Neural crest cell (in vitro differentiated cells): ENCODE results near the gene FHOD3. TPM values are rescaled to one million over a fixed set of nuclear protein-coding genes. Genes with fewer than 3 reads are reported as not detected.

ENCODE experiments used
- DNase-seq: peaks from one replicate; pipeline ENCODE4 v3.0.0; 2021; ENCODE audit warnings: low read depth, mixed read lengths, low spot score
- H3K27ac Mint-ChIP-seq: one replicate; pipeline ENCODE4 v1.8.0; 2021; ENCODE audit warnings: mild to moderate bottlenecking, mixed read lengths; ENCODE audit not compliant: unreplicated experiment
- H3K27me3 Mint-ChIP-seq: 2 replicates; pipeline ENCODE4 v1.8.0; 2021; ENCODE audit warnings: low read depth, mild to moderate bottlenecking, mixed read lengths
- H3K36me3 Mint-ChIP-seq: 2 replicates; pipeline ENCODE4 v1.8.0; 2021; ENCODE audit warnings: low read depth, mild to moderate bottlenecking, mixed read lengths
- H3K4me1 Mint-ChIP-seq: 2 replicates; pipeline ENCODE4 v1.8.0; 2021; ENCODE audit warnings: mixed read lengths
- H3K4me3 Mint-ChIP-seq: one replicate; pipeline ENCODE4 v1.8.0; 2021; ENCODE audit warnings: mild to moderate bottlenecking, mixed read lengths
- H3K9me3 Mint-ChIP-seq: 2 replicates; pipeline ENCODE4 v1.8.0; 2021; ENCODE audit warnings: mixed read lengths
- total RNA-seq: library from RNA; stranded (reverse); gene quantifications from 2 replicates; pipeline ENCODE4 v1.2.1, GENCODE V29; 2021
- TF ChIP-seq, protein P1 (sequence below): fragments of 200-600 bp; sonication (generic); conservative IDR thresholded peaks from 2 replicates; pipeline ENCODE4 v1.5.0; 2021; ENCODE audit warnings: antibody characterized with exemption, mild to moderate bottlenecking

Gene FHOD3
- total RNA-seq, 1 donor from 2014 or later = 28.6 TPM

GRCh38 chr18:36772241-36772723, 474.8 kb downstream of the FHOD3 start:
- Mint-ChIP-seq H3K27me3 (no peaks in the 10 kb centered on the region), H3K4me1 (peaks cover 16% of the 10 kb centered on the region), H3K27ac (no peak overlapping the region), H3K4me3 (no peak overlapping the region), H3K36me3 (peaks cover 17% of the 10 kb centered on the region), H3K9me3 (peaks cover 2% of the 10 kb centered on the region)
- TF ChIP-seq, protein P1, sequence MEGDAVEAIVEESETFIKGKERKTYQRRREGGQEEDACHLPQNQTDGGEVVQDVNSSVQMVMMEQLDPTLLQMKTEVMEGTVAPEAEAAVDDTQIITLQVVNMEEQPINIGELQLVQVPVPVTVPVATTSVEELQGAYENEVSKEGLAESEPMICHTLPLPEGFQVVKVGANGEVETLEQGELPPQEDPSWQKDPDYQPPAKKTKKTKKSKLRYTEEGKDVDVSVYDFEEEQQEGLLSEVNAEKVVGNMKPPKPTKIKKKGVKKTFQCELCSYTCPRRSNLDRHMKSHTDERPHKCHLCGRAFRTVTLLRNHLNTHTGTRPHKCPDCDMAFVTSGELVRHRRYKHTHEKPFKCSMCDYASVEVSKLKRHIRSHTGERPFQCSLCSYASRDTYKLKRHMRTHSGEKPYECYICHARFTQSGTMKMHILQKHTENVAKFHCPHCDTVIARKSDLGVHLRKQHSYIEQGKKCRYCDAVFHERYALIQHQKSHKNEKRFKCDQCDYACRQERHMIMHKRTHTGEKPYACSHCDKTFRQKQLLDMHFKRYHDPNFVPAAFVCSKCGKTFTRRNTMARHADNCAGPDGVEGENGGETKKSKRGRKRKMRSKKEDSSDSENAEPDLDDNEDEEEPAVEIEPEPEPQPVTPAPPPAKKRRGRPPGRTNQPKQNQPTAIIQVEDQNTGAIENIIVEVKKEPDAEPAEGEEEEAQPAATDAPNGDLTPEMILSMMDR = no peak
- no peak for DNase-seq

GRCh38 chr18:36775396-36775795, 477.9 kb downstream of the FHOD3 start:
- peaks cover 13% of the 10 kb centered on the region for H3K4me1 Mint-ChIP-seq
- H3K27ac Mint-ChIP-seq = no peak overlapping the region
- peaks cover 20% of the 10 kb centered on the region for H3K36me3 Mint-ChIP-seq
- no peaks in the 10 kb centered on the region for H3K27me3 Mint-ChIP-seq
- H3K9me3 Mint-ChIP-seq = peaks cover 2% of the 10 kb centered on the region
- TF ChIP-seq, protein P1 = no peak
- no peak for DNase-seq
- H3K4me3 Mint-ChIP-seq = no peak overlapping the region

DNA sequence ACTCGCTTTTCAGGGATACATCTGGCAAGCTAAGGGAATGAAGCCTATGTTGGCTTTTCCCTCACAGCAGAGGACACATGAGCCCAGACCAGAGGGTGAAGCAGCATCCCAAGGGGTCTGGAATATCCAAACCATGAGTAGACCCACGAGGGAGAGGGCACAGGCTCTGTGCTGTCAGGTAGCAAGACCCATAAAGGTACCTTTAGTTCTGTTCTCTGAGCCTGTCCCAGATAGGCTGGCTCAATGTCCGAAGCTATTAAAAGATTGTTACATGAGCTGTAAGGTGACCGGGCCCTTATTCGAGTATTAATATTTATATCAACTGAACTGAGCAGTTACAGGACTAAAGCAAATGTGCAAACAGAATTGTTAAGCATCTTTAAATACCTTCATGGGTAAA, 479.1 kb downstream of the FHOD3 start:
- Mint-ChIP-seq H3K27ac (no peak overlapping the region), H3K9me3 (no peaks in the 10 kb centered on the region), H3K36me3 (peaks cover 14% of the 10 kb centered on the region), H3K27me3 (no peaks in the 10 kb centered on the region), H3K4me1 (peaks cover 9% of the 10 kb centered on the region), H3K4me3 (no peak overlapping the region)
- TF ChIP-seq, protein P1 = no peak
- DNase-seq = no peak

GRCh38 chr18:36777566-36777965, 480.1 kb downstream of the FHOD3 start:
- peaks cover 9% of the 10 kb centered on the region for H3K4me1 Mint-ChIP-seq
- H3K27me3 Mint-ChIP-seq = no peaks in the 10 kb centered on the region
- H3K4me3 Mint-ChIP-seq = no peak overlapping the region
- H3K36me3 Mint-ChIP-seq = peaks cover 14% of the 10 kb centered on the region
- H3K27ac Mint-ChIP-seq = no peak overlapping the region
- no peak for DNase-seq
- TF ChIP-seq, protein P1 = no peak
- H3K9me3 Mint-ChIP-seq = no peaks in the 10 kb centered on the region

GRCh38 chr18:36780748-36781147, 483.2 kb downstream of the FHOD3 start:
- no peak overlapping the region for H3K4me3 Mint-ChIP-seq
- H3K36me3 Mint-ChIP-seq = peaks cover 11% of the 10 kb centered on the region
- TF ChIP-seq, protein P1 = no peak
- DNase-seq = no peak
- no peak overlapping the region for H3K27ac Mint-ChIP-seq
- H3K4me1 Mint-ChIP-seq = no peaks in the 10 kb centered on the region
- no peaks in the 10 kb centered on the region for H3K27me3 Mint-ChIP-seq
- H3K9me3 Mint-ChIP-seq = no peaks in the 10 kb centered on the region
